OCI-LY3 (cell line): ENCODE data around the gene MSMO1.

ENCODE experiments used
- H2AFZ ChIP-seq: fragments of 200-600, 300-600 bp; shearing (Covaris generic); 2 replicates; pipeline ENCODE4 v1.6.0; 2014; ENCODE audit warnings: antibody characterized with exemption, low read depth, low read length
- H3K27ac ChIP-seq: fragments of 200-600, 300-600 bp; sonication (generic); 2 replicates; pipeline ENCODE4 v1.5.1; 2014; ENCODE audit warnings: mild to moderate bottlenecking, low read length, moderate library complexity, mixed read lengths
- H3K27me3 ChIP-seq: fragments of 200-600, 300-600 bp; sonication (generic); 2 replicates; pipeline ENCODE4 v1.6.1; 2014; ENCODE audit warnings: low read depth, low read length, mixed read lengths
- H3K36me3 ChIP-seq: fragments of 200-600, 300-600 bp; sonication (generic); replicated peaks from 2 replicates; pipeline ENCODE3; 2014; ENCODE audit warnings: low read depth, low read length, mixed read lengths
- H3K4me1 ChIP-seq: fragments of 300-600, 200-600 bp; sonication (generic); 2 replicates; pipeline ENCODE4 v1.6.1; 2014; ENCODE audit warnings: low read length, mixed read lengths
- H3K4me2 ChIP-seq: fragments of 200-600, 300-600 bp; sonication (generic); 2 replicates; pipeline ENCODE4 v1.6.1; 2014; ENCODE audit warnings: low read length, mixed read lengths
- H3K4me3 ChIP-seq: fragments of 300-600, 200-600 bp; sonication (generic); 2 replicates; pipeline ENCODE4 v1.5.1; 2014; ENCODE audit warnings: antibody characterized with exemption, mild to moderate bottlenecking, low read length, moderate library complexity
- H3K79me2 ChIP-seq: fragments of 300-600, 200-600 bp; shearing (Covaris generic); 2 replicates; pipeline ENCODE4 v1.6.1; 2014; ENCODE audit warnings: mild to moderate bottlenecking, low read length, mixed read lengths
- H3K9ac ChIP-seq: fragments of 300-600, 200-600 bp; shearing (Covaris generic); 2 replicates; pipeline ENCODE4 v1.6.0; 2014; ENCODE audit warnings: mild to moderate bottlenecking, low read length, moderate library complexity
- H3K9me3 ChIP-seq: fragments of 200-600, 300-600 bp; shearing (Covaris generic); 2 replicates; pipeline ENCODE4 v1.6.1; 2014; ENCODE audit warnings: low read length, mixed read lengths; ENCODE audit not compliant: insufficient read depth
- H4K20me1 ChIP-seq: fragments of 200-600, 300-600 bp; sonication (generic); 2 replicates; pipeline ENCODE4 v1.6.1; 2016; ENCODE audit warnings: low read length, mixed read lengths; ENCODE audit not compliant: insufficient read depth
- CTCF ChIP-seq: fragments of 200-600, 300-600 bp; sonication (generic); IDR thresholded peaks from 2 replicates; pipeline ENCODE4 v1.5.1; 2014; ENCODE audit warnings: antibody characterized with exemption, low read length, low read depth
- EZH2phosphoT487 ChIP-seq: fragments of 200-600 bp; shearing (Covaris generic); IDR thresholded peaks from 2 replicates; pipeline ENCODE4 v1.6.1; 2018; ENCODE audit warnings: antibody characterized with exemption, mixed run types, low read depth

Gene MSMO1

DNA sequence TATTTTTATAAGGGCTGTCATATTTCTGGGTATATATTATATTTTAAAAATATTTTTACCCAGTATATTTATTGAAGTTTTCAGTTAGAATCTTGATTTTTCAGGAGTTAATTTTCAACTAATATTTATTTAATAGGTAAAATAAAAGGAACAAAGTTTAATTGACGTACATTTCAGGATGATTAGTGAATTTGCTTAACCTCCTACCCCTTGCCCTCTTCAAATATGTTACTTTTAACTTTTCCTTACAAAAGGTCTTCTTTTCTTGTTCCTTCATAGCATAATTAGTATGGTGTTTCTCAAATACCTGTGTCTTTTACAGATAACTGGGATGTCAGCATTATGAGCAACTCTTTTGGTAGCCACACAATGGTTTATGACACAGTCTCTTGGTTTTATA, 24.8 kb upstream of the MSMO1 start:
- H3K4me3 ChIP-seq: no peak overlapping the region
- peaks cover 3% of the 10 kb centered on the region for H3K36me3 ChIP-seq
- TF ChIP-seq CTCF: no peak
- no peak for TF ChIP-seq EZH2phosphoT487
- H3K79me2 ChIP-seq: no peaks in the 10 kb centered on the region
- no peaks in the 10 kb centered on the region for H3K27me3 ChIP-seq
- H3K4me1 ChIP-seq: peaks cover 5% of the 10 kb centered on the region
- H3K4me2 ChIP-seq: no peak overlapping the region
- H4K20me1 ChIP-seq: no peaks in the 10 kb centered on the region
- H3K9me3 ChIP-seq: no peaks in the 10 kb centered on the region
- H2AFZ ChIP-seq: no peak overlapping the region
- no peak overlapping the region for H3K9ac ChIP-seq
- H3K27ac ChIP-seq: no peak overlapping the region

- Histone ChIP-seq H3K27me3 (no peaks in the 10 kb centered on the region), H3K4me3 (no peak overlapping the region), H4K20me1 (no peaks in the 10 kb centered on the region), H2AFZ (no peak overlapping the region), H3K79me2 (no peaks in the 10 kb centered on the region), H3K4me1 (no peaks in the 10 kb centered on the region), H3K27ac (no peak overlapping the region), H3K9me3 (no peaks in the 10 kb centered on the region), H3K9ac (no peak overlapping the region), H3K4me2 (no peak overlapping the region), H3K36me3 (peaks cover 2% of the 10 kb centered on the region)
- TF ChIP-seq CTCF: no peak
- no peak for TF ChIP-seq EZH2phosphoT487
Measured at GRCh38 chr4:165308166-165308565, 19.3 kb upstream of the MSMO1 start.

DNA sequence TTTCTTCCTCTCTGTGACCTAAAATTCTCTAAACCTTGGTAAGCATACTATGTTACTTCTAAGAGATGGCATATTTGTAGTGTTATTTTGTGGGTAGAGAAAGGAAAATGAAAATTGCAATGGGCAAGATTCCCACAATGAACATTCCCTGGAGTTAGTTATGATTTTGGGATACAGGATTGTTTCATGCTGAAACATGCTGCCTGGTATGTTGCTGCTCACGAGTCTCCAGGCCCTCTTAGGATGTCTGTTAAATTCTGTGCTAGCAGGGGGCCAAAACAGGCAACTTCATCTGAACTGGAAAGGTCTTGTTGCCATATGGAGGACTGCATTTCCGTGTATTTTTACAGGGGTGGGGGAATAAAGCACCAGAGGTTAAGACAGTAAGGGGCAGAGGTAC, 18.9 kb upstream of the MSMO1 start:
- Histone ChIP-seq H4K20me1 (no peaks in the 10 kb centered on the region), H3K4me2 (no peak overlapping the region), H3K9ac (no peak overlapping the region), H3K9me3 (no peaks in the 10 kb centered on the region), H3K36me3 (peaks cover 2% of the 10 kb centered on the region), H3K27ac (no peak overlapping the region), H3K4me3 (no peak overlapping the region), H2AFZ (no peak overlapping the region), H3K27me3 (no peaks in the 10 kb centered on the region), H3K4me1 (no peaks in the 10 kb centered on the region), H3K79me2 (no peaks in the 10 kb centered on the region)
- TF ChIP-seq CTCF (no peak), EZH2phosphoT487 (no peak)

GRCh38 chr4:165309456-165309855, 18.0 kb upstream of the MSMO1 start:
- no peak overlapping the region for H3K27ac ChIP-seq
- peaks cover 2% of the 10 kb centered on the region for H3K4me1 ChIP-seq
- TF ChIP-seq CTCF (no peak), EZH2phosphoT487 (no peak)
- H3K36me3 ChIP-seq: peaks cover 8% of the 10 kb centered on the region
- H2AFZ ChIP-seq: no peak overlapping the region
- H3K9me3 ChIP-seq: no peaks in the 10 kb centered on the region
- H3K9ac ChIP-seq: no peak overlapping the region
- no peaks in the 10 kb centered on the region for H4K20me1 ChIP-seq
- no peak overlapping the region for H3K4me3 ChIP-seq
- no peak overlapping the region for H3K4me2 ChIP-seq
- H3K79me2 ChIP-seq: no peaks in the 10 kb centered on the region
- H3K27me3 ChIP-seq: no peaks in the 10 kb centered on the region
